22Rv1 (cell line): ENCODE data around the gene NXPE3.

ENCODE experiments used
- ZFX ChIP-seq: fragments of 450-650 bp; IDR thresholded peaks from 2 replicates; pipeline ENCODE4 v1.6.1; 2017; ENCODE audit warnings: antibody characterized with exemption, borderline replicate concordance
- TF ChIP-seq, protein P1 (sequence below): fragments of 450-650 bp; IDR thresholded peaks from 2 replicates; pipeline ENCODE4 v1.5.1; 2017; ENCODE audit warnings: mild to moderate bottlenecking

GRCh38 chr3:101807888-101808287 lies 28.9 kb downstream of the NXPE3 start:
- TF ChIP-seq, protein P1, sequence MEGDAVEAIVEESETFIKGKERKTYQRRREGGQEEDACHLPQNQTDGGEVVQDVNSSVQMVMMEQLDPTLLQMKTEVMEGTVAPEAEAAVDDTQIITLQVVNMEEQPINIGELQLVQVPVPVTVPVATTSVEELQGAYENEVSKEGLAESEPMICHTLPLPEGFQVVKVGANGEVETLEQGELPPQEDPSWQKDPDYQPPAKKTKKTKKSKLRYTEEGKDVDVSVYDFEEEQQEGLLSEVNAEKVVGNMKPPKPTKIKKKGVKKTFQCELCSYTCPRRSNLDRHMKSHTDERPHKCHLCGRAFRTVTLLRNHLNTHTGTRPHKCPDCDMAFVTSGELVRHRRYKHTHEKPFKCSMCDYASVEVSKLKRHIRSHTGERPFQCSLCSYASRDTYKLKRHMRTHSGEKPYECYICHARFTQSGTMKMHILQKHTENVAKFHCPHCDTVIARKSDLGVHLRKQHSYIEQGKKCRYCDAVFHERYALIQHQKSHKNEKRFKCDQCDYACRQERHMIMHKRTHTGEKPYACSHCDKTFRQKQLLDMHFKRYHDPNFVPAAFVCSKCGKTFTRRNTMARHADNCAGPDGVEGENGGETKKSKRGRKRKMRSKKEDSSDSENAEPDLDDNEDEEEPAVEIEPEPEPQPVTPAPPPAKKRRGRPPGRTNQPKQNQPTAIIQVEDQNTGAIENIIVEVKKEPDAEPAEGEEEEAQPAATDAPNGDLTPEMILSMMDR = no peak
- no peak for TF ChIP-seq ZFX
